Measurements from ENCODE around the gene ZNF644.
"Not testable (repeated sequence)": the region's sequence is repeated elsewhere in the genome, so short reads cannot be mapped to it uniquely, and the experiment has no call there.

The ZNF644 gene

DNA sequence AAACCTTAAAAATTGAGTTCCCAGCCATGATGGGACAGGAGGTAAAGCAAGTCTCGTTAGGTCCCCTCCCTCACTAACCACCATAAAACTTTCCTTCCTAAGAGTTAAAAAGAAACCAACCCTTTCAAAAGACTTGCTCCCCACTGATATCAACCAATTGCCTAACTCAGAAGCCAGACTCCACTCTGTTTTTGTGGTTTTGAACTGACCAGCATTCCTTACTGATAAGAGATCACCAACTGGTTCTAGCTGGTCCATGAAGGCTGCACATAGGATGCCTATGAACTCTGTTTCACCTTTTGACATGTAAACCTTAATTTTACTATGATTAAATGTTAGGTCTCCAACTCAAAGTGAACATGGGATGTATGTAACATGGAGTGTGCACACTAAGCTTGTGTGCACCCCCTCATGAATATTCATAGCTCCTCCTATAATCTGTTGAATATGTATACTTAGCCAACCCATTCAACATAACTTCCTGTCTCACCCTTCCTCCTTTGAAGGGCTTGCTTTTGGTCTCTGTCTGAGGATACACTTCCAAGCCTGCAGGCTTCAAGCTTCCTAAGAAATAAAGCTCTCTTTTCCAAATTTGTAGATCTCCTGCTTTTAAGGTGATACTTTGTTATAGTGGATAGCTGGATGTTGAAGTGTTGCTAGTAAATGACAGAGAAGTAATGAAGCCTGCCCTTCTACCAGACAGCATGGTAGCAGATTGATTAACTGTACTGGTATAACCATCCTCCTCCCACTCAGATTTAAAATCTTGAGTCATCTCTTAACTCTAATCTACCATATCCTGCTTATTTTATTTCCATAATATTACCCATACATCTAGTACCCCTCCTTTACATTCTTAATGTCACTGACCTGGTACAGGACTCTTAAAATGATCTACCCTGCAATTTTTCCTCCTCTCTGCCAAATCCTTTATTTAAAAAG lies 95.6 kb downstream of the ZNF644 start:
- DNase-seq = no peak

DNA sequence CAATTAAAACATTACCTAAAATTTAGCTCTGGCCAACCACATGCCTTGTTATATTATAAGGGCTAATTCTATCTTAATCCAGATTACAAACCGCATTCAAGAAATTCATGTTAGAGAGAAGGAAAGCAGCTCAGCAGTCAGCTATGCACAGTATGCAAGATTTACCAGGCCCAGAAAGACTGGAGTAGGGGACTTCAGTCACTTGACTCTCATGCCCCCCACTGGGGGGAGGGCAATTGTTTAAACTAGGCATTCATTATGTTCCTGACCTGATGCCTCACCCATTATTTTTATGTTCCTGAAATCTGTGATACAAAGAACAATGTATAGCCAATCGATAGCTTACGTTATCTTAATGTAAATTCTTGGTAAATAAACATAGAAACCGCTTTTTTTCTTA lies 96.9 kb downstream of the ZNF644 start:
- no peak for DNase-seq

DNA sequence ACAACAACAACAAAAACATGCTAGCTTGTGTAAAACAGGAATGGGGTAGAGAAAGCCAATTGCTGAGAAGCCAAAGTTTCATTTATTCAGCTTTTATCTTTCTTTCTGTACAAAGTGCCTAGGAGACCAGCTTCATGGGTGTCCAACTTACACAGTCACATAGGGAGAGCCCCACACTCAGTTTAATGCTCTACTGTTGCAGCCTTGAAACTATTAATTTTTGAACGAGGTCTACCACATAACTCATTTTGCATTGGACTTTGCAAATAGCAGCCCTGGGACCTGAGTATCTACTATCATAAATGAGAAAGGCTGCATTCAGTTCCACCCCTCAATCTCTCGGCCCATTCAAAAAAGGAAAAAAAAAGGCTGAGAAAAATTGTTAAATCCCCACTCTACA lies 98.8 kb downstream of the ZNF644 start:
- no peak for DNase-seq

DNA sequence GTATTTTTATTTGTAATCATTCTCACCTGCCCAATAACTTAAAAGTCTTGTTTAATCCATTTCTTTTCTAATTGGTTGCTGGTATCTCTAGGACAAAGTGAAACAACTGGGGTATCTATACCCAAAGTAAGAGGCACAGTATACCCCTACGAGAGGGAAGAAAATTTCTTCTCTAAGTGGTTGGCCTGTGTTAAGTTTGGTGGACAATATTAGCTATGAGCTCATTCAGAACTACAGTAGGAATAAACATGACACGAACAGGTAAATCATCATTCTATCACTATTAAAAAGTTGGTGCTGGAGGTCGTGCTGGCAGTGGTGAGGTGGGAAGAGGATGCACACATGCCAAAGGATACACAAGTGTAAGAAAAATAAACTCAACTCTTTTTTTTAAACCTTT lies 99.6 kb downstream of the ZNF644 start:
- DNase-seq = no peak

DNA sequence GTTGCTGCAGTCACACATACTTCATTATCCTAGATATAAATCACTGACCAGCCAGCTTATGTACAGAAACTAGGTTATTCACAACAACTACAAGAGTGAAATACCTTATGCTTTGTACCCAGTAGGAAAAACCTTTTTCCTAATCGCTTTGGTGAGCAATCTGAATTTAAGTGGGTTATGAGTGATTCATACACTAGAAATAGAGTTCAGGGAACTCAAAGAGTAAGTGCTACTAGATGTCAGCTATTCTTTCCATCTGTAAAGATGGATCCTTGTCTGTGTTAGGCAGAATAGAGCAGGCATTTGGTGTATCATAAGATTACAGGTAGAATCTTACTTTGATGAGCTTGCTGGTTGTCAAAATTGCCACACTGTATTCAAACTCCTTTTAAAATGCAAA lies 101.9 kb downstream of the ZNF644 start:
- no peak for DNase-seq

DNA sequence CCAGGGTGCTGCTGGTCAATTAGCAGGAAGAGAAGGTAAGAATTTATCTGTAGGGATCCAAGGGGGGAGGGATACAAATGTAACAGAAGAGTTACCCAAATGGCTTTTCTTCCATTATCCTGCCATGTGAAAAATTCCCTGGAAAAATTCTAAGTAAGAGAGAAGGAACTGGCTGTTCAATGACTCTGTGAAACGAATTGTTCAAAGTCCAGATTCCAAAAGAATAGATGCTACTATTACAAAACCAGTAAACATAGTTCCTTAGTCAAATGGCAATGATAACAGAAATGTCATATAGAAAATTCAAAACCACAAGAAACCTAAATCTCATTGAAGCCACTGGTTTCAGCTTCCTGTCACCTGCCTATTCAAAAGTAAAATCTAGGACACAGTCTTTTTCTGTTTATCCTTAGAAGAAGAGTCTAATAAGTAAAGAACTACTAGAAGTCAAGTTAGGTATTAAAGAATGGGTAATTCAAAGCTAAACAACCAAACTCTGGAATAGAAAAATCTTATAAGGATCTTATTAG lies 102.6 kb downstream of the ZNF644 start:
- no peak for DNase-seq

DNA sequence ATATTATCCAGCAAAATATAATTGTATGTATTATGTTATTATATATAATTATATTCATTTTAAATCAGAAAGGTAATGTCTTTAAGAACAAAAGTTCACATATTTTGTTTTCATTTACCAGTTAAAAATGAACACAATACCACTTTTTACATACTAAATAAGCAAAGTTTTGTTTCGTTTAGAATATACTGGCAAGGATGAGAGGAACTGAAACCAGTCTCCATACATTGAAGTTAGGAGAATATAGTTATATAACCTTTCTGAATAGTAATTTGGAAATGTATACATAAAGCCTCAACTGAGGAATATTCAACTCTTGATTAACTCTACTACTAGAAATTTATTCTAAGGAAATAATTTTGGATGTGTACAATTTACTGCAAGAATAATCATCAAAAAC lies 110.5 kb downstream of the ZNF644 start:
- DNase-seq = no peak

DNA sequence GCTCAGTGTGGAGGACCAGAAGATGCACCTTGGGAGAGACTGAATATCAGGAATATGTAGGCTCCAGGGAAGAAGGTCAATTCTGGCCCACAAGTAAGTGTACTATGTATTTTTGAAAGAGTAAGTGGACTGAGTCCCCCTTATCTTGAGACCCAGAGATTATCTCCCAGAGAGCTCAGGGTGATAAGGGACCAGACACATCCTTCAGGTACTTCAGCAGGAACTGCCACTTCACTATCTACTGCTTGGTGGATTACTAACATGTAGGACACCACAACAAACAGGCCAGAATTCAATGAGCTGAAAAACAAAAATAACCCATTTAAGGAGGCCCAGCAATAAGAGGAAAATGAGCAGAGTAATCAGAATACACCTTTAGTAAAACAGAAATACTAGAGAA lies 119.2 kb downstream of the ZNF644 start:
- no peak for DNase-seq

DNA sequence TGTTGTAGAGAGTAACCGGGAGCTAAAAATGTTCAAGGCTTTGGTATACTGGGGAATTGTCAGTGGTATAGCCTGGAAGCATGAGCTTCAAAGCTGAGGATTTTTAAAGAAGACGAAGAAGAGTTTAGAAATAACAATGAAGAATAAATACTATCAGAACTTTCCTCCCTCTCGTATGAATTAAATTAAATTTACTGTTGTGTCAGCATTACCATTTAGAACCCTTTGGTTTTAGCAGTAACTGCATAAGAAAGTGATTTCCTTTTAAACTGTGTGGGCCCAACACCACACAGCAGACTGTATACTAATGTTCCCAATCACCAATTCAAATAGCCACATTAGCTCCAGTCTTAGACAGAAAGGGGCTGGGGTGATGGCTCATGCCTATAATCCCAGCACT lies 122.6 kb downstream of the ZNF644 start:
- no peak for DNase-seq

DNA sequence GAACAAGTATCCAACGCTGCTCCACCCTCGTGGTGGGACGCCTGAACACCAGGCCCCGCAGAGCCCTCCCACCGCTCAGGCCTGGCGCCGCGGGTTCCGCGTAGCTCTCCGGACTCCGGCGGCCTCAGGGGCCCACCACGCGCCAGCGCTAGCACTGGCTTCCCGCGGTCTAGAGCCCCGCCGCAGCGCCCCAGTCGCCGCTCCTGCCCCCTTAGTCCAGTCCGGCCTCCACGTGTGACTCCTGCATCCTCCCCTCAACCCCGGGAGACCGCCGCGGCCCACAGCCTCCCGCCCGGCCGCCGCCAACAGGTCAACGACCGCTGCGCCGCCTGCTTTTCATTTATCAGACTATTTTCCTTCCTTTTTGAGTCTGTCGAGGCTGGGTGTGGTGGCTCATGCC lies 128.2 kb downstream of the ZNF644 start:
- not testable (repeated sequence) for DNase-seq

DNA sequence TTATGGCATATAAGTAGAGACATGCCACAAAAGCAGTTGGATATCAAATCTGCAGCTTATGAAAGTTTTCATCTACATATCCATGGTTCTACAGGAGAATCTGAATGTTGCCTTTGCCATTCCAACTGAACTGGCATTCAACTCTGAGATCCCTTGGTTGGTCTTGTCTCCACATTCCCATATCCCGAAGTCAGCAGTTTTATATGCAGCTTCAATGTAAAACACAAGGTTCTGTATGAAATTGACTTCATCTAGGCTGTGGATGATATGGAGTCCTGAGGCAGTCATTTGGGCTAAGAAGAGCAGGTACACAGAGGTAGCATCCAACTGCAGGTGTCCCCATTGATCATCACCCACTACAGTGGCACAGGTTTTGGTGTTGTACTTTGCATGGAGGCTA lies 129.0 kb downstream of the ZNF644 start:
- not testable (repeated sequence) for DNase-seq

DNA sequence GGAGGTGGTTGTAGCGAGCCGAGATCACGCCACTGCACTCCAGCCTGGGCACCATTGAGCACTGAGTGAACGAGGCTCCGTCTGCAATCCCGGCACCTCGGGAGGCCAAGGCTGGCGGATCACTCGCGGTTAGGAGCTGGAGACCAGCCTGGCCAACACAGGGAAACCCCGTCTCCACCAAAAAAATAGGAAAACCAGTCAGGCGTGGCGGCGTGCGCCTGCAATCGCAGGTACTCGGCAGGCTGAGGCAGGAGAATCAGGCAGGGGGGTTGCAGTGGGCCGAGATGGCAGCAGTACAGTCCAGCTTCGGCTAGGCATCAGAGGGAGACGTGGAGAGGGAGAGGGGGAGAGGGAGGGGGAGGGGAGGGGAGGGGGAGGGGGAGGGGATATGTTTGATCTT lies 129.6 kb downstream of the ZNF644 start:
- DNase-seq = not testable (repeated sequence)

DNA sequence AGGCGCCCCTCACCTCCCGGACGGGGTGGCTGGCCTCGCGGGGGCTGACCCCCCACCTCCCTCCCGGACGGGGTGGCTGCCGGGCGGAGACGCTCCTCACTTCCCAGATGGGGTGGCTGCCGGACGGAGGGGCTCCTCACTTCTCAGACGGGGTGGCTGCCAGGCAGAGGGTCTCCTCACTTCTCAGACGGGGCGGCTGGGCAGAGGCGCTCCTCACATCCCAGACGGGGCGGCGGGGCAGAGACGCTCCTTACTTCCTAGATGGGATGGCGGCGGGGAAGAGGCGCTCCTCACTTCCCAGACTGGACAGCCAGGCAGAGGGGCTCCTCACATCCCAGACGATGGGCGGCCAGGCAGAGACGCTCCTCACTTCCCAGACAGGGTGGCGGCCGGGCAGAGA lies 130.1 kb downstream of the ZNF644 start:
- DNase-seq = not testable (repeated sequence)

DNA sequence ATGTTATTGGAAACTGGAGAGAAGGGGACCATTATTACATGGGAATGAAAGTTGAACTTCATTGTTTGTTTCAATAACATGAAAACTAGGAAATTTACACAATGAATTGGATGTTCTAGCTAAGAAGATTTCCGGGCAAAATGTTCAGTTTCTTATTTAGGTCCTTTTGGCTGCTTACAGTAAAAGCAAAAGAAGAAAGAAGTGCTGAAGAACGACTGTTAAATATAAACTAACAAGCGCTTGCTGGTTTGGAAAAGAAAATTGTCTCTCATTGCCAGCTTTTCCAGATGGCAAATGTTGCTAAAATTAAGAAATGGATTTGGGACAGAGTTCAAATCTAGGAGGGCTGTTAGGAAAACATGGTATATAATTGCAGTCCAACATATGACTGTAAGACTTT lies 139.6 kb downstream of the ZNF644 start:
- DNase-seq = no peak

DNA sequence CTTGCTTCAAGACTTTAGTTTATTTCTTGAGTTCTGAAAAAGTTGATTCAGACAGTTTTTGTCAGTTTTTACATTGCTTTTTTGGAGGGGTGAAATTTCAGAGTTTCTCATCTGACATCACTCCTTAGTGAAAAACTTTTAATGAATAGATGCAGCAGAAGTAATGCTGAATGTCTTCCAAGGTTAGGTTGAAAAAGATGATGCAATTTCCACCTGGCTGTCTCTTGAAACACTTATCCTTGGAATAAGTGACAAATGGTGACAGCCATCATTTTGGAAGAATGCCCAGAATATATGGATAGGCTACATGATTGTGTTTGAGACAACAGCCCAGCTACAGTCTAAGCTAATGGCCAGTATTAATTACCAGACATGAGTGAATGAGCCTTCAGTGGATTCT lies 140.8 kb downstream of the ZNF644 start:
- DNase-seq = no peak

DNA sequence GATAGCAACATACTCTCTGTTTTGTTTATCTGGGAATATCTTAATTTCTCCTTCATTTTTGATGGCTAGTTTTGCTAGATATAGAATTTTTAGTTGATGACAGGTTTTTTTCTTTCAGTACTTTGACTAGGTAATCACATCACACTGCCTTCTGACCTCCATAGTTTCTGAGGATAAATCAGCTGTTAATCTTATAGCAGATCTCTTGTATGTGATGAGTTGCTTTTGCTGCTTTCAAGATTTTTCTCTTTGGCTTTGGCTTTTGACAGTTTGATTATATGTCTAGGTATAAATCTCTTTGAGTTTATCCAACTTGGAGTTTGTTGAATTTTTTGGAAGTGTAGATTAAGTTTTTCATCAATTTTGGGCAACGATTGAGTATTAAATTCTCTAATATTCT lies 142.6 kb downstream of the ZNF644 start:
- no peak for DNase-seq

DNA sequence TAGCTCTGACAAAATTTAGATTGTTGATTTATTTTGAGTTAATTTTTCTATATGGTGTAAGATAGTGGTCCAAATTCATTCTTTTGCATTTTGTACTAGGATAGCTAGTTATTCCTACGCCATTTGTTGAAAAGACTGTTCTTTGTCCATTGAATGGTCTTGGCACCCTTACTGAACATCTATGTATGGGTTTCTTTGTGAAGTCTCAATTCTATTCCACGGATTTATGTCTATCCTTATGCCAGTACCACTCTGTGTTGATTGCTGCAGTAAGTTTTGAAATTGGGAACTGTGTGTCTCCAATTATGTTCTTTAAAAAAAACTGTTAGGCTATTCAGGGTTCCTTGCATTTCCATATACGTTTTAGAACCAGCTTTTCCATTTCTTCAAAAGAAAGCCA lies 145.7 kb downstream of the ZNF644 start:
- no peak for DNase-seq

Measured in T-helper 9 cell (primary cell).